ENCODE results near the gene NODAL.
"Not testable (repeated sequence)": the region's sequence is repeated elsewhere in the genome, so short reads cannot be mapped to it uniquely, and the experiment has no call there.

The NODAL gene

GRCh38 chr10:70441161-70441894 lies at the start of gene NODAL:
Gene NODAL (minus strand): TSS chr10:70441681. CDS start chr10:70441667, 14 bp downstream.
- peak; percentile 2 for DNase-seq

DNA sequence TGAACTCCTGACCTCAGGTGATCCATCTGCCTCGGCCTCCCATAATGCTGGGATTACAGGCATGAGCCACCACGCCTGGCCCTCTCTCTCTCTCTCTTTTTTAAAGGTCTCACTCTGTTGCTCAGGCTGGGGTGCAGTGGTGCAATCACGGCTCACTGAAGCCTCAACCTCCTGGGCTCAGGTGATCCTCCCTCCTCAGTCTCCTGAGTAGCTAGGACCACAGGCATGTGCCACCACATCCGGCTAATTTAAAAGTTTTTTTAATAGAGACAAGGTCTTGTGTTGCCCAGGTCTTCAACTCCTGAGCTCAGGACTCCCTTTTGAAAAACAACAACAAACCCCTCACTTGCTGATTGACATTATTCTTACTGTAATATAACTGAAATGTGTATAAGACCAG lies 48.7 kb upstream of the NODAL start:
- DNase-seq = no peak

DNA sequence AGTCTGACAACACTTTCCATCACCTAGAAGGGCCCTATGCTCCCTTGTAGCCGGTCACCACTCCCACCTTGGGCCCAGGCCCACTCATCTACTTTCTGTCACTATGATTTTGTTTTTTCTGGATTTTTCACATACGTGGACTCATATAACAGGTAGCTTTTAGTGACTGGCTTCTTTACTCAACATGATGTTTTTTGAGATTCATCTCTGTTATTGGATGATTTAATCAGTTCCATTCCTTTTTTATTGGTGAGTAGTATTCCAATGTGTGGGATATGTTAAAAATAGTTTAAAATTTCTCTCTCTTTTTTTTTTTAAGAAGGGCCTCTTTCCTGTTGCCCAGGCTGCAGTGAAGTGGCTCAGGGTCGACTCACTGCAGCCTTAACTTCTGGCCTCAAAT lies 46.3 kb upstream of the NODAL start:
- DNase-seq = no peak

- not testable (repeated sequence) for DNase-seq
Observed at GRCh38 chr10:70483872-70484271, 42.4 kb upstream of the NODAL start.

GRCh38 chr10:70482982-70483760 lies 41.7 kb upstream of the NODAL start:
- no peak for DNase-seq

DNA sequence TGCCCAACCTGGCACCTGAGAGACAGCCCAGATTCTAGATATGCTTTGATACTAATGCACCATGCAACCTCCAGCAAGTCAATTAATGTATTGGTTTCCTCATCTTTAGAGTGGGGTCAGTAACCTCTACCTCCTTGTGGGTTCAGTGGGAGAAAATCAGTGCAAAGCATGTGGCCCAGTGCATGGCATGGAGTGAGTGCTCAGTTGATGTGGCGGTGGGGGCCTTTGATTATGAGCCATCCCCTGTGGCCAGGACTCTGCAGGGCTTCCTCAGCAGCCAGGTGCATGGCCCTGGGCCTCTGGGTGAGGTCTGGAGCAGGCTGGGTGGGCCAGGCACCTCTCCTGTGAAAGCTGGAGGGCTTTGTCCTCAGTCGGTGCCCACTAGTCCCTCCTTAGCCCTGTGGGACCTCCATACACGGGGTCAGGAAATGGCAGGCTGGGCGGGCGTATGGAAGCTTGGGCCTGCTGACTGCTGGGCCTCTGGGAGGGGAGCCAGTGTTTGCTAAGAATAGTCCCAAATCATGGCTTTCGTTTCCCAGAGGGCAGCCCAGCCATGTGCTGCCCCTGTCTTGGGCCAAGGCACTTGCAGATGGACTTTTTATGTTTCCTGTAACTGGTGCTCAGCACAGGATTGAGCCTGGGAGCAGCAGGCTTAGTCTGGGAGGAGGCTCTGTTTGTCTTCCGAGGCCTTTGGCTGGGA lies 40.5 kb upstream of the NODAL start:
- DNase-seq = no peak

GRCh38 chr10:70481105-70481504 lies 39.6 kb upstream of the NODAL start:
- no peak for DNase-seq

- no peak for DNase-seq
Observed at GRCh38 chr10:70480239-70480861, 38.9 kb upstream of the NODAL start.

- DNase-seq = no peak
Observed at GRCh38 chr10:70479626-70480238, 38.3 kb upstream of the NODAL start.

DNA sequence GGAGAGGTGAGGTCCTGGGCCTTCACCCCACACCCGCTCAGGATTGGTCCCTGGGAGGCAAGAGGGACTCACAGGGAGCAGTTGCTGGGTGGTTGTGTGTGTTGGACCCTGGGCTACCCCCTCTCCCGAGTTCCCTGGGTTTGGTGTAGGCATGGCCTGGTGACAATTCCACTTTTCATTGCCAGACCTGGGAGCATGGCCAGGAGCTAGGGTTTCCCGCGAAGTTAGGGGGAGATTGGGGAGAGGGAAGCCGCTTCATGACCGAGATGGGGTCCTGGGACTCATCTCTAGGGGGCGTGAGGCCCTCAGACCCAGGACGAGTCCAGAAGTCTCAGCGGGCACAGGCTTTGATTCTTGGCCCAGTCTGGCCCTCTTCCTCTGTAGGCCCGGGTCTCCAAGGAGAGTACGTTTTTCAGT lies 37.7 kb upstream of the NODAL start:
- no peak for DNase-seq

GRCh38 chr10:70478191-70479164 lies 37.0 kb upstream of the NODAL start, which contains the start of gene PALD1:
Gene PALD1 (plus strand): TSS chr10:70478767. CDS start chr10:70525952, 47,185 bp downstream.
- no peak for DNase-seq

DNA sequence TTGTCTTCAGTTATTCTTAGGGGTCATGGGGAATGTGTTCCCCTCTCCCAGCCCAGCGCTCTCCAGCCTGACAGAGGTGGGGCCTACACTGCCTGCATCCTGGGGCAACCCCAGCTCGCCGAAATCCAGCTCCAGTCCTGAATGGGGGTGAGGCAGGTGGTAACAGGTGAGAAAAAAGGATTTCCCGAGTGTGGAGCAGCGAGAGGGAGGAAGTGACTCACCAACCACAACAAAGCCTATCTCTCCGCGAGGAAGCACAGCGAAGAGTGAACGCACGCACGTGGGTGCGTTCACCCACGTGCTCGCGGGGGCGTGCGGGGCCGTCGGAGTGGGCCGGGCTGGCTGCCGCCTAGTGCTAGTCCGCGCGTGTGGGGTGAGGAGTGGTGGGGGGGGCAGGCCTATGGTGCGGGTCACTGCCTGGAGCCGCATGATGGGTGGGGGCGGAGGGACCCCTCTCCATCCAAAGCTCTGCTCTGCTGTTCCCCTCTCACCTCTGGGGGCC lies 36.2 kb upstream of the NODAL start:
- DNase-seq = no peak

- DNase-seq = no peak
Observed at GRCh38 chr10:70476249-70477035, 35.0 kb upstream of the NODAL start.

GRCh38 chr10:70475661-70476060 lies 34.2 kb upstream of the NODAL start:
- no peak for DNase-seq

GRCh38 chr10:70474780-70475179 lies 33.3 kb upstream of the NODAL start:
- DNase-seq = no peak

DNA sequence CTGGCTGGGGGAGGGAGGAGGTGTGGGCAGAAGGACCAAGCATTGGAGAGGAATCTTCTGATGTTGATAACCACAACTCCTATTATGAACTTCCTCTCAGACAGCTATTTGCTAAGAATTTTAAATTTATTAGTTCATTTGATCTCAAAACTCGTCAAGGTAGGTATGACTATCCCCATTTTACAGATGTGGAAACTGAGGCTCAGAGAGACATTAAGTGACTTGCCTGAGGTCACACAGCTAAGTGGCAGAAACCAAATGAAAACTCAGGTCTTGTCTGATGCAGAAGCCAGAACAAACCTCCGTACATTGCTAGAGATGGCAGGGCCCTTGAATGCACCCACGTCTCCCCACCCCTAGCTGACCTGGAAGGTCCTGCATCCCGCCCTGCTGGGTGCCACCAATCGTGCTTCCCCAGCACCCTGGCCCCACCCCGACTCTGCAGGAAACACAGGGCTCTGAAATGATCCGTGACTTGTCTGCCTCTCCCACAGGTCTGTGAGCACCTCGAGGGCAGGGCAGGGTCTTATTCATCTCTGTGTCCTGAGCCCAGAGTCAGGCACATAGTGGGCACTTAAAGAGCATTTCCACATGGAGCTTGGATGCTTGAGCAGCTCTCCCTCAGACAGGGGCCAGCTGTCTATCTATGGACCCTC lies 31.4 kb upstream of the NODAL start:
- DNase-seq = no peak

GRCh38 chr10:70466951-70467350 lies 25.5 kb upstream of the NODAL start:
- DNase-seq = no peak

GRCh38 chr10:70465832-70466231 lies 24.4 kb upstream of the NODAL start:
- no peak for DNase-seq

DNA sequence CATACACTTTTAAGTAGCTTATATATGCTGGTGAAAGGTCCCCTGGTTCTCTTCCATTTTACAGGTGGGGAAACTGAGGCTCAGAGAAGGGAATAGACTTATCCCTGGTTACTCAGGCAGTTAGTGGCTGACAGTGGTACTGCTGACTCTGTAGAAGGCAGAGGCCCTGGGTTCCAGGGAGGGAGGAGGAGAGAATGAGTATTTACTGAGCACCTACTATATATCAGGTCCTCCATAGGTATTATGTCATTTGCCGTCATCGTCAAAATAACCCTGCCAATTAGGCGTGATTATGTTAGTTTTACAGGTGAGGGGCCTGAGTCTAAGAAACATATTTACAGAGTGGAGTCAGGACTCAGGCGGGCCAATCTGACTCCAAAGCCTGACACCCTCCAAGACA lies 23.8 kb upstream of the NODAL start:
- DNase-seq = no peak

Measured in NCI-H1092 (cell line).